ENCODE results near the gene MUC5AC. TPM values are rescaled to one million over a fixed set of nuclear protein-coding genes. Genes with fewer than 3 reads are reported as not detected.

The MUC5AC gene
- total RNA-seq, 1 experiment from 2014 or later = not detected

DNA sequence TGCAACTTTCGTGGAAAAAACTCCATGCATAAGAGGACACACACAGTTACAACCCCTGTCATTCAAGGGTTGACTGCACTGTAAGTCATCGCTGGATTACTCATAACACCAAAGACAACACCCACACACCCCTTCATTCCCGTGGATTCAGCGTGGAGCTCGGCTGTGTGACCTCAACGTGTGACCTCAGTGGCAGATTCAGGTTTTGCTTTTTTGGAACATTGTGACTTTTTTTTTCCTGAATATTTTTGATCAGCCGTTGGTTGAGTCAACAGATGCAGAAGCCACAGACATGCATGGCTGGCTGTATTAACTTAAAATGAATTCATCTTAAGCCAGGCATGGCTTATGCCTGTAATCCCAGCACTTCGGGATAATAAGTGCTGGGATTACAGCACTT, 19.7 kb upstream of the MUC5AC start:
- BruUV-seq (replicated peaks) = no TSS peak
- no peak for DNase-seq (ENCODE audit: low spot score)
- Histone ChIP-seq H3K27me3 (replicated peaks; ENCODE audit: insufficient read depth, low read depth, low read length, poor library complexity) (peaks cover 10% of the 10 kb centered on the region), H3K4me1 (ENCODE audit: insufficient read depth, low read length, poor library complexity, severe bottlenecking) (no peaks in the 10 kb centered on the region), H3K27ac (ENCODE audit: low read depth, low read length, poor library complexity, severe bottlenecking) (no peak overlapping the region), H3K9me3 (ENCODE audit: low read depth, low read length, poor library complexity, severe bottlenecking) (peaks cover 3% of the 10 kb centered on the region), H3K36me3 (ENCODE audit: insufficient read depth, low read length, poor library complexity, severe bottlenecking) (no peaks in the 10 kb centered on the region), H3K4me3 (ENCODE audit: low read depth, low read length, poor library complexity, severe bottlenecking) (no peak overlapping the region)
- POLR2A ChIA-PET (ENCODE audit: low non-redundant PET) = interaction anchor here (0.6 kb wide), 1 partner anchor 10 kb away, joined by 12 read pairs; no protein-coding TSS in a partner anchor
- TF ChIP-seq EZH2 (IDR thresholded peaks at IDR 0.05; ENCODE audit: borderline replicate concordance, low read depth, low read length, poor library complexity, severe bottlenecking) = no peak
- TF ChIP-seq, protein P1, sequence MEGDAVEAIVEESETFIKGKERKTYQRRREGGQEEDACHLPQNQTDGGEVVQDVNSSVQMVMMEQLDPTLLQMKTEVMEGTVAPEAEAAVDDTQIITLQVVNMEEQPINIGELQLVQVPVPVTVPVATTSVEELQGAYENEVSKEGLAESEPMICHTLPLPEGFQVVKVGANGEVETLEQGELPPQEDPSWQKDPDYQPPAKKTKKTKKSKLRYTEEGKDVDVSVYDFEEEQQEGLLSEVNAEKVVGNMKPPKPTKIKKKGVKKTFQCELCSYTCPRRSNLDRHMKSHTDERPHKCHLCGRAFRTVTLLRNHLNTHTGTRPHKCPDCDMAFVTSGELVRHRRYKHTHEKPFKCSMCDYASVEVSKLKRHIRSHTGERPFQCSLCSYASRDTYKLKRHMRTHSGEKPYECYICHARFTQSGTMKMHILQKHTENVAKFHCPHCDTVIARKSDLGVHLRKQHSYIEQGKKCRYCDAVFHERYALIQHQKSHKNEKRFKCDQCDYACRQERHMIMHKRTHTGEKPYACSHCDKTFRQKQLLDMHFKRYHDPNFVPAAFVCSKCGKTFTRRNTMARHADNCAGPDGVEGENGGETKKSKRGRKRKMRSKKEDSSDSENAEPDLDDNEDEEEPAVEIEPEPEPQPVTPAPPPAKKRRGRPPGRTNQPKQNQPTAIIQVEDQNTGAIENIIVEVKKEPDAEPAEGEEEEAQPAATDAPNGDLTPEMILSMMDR (conservative IDR thresholded peaks at IDR 0.05; ENCODE audit: low read depth, low read length) = no peak
- CTCF ChIA-PET = no interaction called here
- intact Hi-C loops (cut with micrococcal nuclease; ENCODE audit: unreplicated experiment) = no loop called here

DNA sequence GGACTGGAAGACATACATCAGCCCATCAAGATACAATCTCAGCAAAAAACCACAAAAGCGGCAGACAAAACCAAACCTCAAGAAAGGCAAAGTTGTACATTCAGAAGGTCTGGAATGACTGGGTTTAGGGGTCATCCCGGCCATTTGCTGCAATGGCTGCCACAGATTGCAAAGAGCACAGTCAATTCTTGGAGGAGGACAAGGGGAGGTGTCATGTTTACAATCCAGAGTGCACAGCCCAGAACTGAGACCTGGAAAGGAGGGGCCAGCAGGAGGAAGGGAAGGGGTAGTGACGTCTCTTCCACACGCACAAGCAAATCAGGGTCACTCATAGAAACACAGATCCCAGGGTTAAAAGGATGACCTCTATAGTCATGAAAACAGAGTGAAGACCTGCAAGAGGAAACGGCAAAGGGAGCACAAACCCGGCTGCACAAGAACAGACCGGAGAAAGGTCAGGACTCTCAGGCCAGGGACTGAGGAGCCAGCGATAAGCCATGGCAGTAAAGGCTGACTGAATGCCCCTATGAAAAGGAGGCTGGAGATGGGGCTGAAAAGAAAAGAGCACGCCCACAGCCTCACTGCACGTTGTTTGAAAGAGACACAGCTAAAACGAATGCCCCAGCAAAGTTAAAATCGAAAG, 18.2 kb upstream of the MUC5AC start:
- no peak for TF ChIP-seq EZH2 (IDR thresholded peaks at IDR 0.05; ENCODE audit: borderline replicate concordance, low read depth, low read length, poor library complexity, severe bottlenecking)
- TF ChIP-seq, protein P1 (conservative IDR thresholded peaks at IDR 0.05; ENCODE audit: low read depth, low read length) = no peak
- Histone ChIP-seq H3K27me3 (replicated peaks; ENCODE audit: insufficient read depth, low read depth, low read length, poor library complexity) (peaks cover 10% of the 10 kb centered on the region), H3K9me3 (ENCODE audit: low read depth, low read length, poor library complexity, severe bottlenecking) (peaks cover 3% of the 10 kb centered on the region), H3K4me1 (ENCODE audit: insufficient read depth, low read length, poor library complexity, severe bottlenecking) (no peaks in the 10 kb centered on the region), H3K27ac (ENCODE audit: low read depth, low read length, poor library complexity, severe bottlenecking) (no peak overlapping the region), H3K36me3 (ENCODE audit: insufficient read depth, low read length, poor library complexity, severe bottlenecking) (no peaks in the 10 kb centered on the region), H3K4me3 (ENCODE audit: low read depth, low read length, poor library complexity, severe bottlenecking) (no peak overlapping the region)
- ChIA-PET POLR2A (ENCODE audit: low non-redundant PET) (no interaction called here), CTCF (no interaction called here)
- BruUV-seq (replicated peaks) = no TSS peak
- DNase-seq (ENCODE audit: low spot score) = no peak
- intact Hi-C loops (cut with micrococcal nuclease; ENCODE audit: unreplicated experiment) = no loop called here

DNA sequence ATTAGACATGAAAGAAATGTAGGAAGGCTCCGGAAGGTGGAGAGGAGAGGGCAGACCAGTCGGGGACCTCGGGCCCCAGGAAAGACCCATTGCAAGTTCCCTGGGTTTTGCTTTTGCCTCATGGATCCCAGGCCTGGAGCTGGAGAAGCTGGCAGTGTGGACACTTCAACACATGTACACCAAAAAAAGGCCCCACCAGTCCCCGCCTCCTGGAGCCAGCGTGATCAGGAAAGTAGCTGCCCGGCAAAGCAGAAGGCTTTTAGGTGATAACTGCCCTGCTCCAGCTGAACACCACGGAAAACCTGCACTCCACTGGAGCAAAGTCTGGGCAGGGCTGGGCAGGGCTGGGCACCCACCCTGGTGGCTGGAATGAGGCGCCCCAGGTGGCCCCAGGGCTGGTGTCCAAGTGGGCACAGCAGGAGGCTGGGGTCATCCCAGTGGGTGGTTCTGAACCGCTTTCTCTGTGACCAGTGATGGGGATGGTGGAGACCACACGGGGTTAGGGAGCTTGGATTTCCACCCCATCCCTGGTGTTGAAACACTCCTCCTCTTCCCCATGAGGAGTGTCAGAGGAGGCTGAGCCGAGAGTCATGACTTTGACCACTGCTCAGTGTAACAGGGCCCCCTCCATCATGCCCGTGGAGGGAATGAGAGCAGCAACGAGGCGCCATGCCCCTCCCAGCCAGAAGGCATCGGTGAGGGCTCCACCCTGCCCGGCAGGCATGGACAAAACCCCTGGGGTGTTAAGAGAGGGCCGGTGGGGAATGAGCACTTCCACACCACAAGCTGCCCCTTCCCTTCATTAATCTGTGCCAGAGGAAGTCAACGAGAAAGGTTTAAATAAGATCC, 16.9 kb upstream of the MUC5AC start:
- intact Hi-C loops (cut with micrococcal nuclease; ENCODE audit: unreplicated experiment) = no loop called here
- BruUV-seq (replicated peaks) = no TSS peak
- Histone ChIP-seq H3K27ac (ENCODE audit: low read depth, low read length, poor library complexity, severe bottlenecking) (no peak overlapping the region), H3K4me3 (ENCODE audit: low read depth, low read length, poor library complexity, severe bottlenecking) (no peak overlapping the region), H3K27me3 (replicated peaks; ENCODE audit: insufficient read depth, low read depth, low read length, poor library complexity) (peaks cover 10% of the 10 kb centered on the region), H3K4me1 (ENCODE audit: insufficient read depth, low read length, poor library complexity, severe bottlenecking) (no peaks in the 10 kb centered on the region), H3K9me3 (ENCODE audit: low read depth, low read length, poor library complexity, severe bottlenecking) (no peaks in the 10 kb centered on the region), H3K36me3 (ENCODE audit: insufficient read depth, low read length, poor library complexity, severe bottlenecking) (no peaks in the 10 kb centered on the region)
- POLR2A ChIA-PET (ENCODE audit: low non-redundant PET) = no interaction called here
- DNase-seq (ENCODE audit: low spot score) = no peak
- TF ChIP-seq, protein P1 (conservative IDR thresholded peaks at IDR 0.05; ENCODE audit: low read depth, low read length) = no peak
- no peak for TF ChIP-seq EZH2 (IDR thresholded peaks at IDR 0.05; ENCODE audit: borderline replicate concordance, low read depth, low read length, poor library complexity, severe bottlenecking)
- CTCF ChIA-PET = no interaction called here
